VCaP (cell line): Measurements from ENCODE around the gene KLF13.
A peak's percentile ranks its signal among the peaks of the same experiment; 100 is the strongest.

ENCODE experiments used
- H3K27ac ChIP-seq: fragments of 450-650 bp; 2 replicates; pipeline ENCODE4 v1.5.1; 2017
- CTCF ChIP-seq: fragments of 450-650 bp; conservative IDR thresholded peaks from 2 replicates; pipeline ENCODE4 v1.5.1; 2017; ENCODE audit warnings: mild to moderate bottlenecking, moderate library complexity

The KLF13 gene

GRCh38 chr15:31330111-31330785, 3.6 kb downstream of the KLF13 start:
- H3K27ac ChIP-seq, result peak overlapping the region; percentile 96
- TF ChIP-seq CTCF, result no peak

GRCh38 chr15:31330836-31331235, 4.2 kb downstream of the KLF13 start:
- H3K27ac ChIP-seq, result peak overlapping the region; percentile 96; the same call in 1 of the 2 replicates

GRCh38 chr15:31331389-31331788, 4.8 kb downstream of the KLF13 start:
- no peak for TF ChIP-seq CTCF
- peak overlapping the region; percentile 96; the same call in 1 of the 2 replicates for H3K27ac ChIP-seq

More at GRCh38 chr15:31330836-31331235, 4.2 kb downstream of the KLF13 start:
- no peak for TF ChIP-seq CTCF

GRCh38 chr15:31332020-31332680, 5.5 kb downstream of the KLF13 start:
- TF ChIP-seq CTCF, result no peak
- H3K27ac ChIP-seq, result peak overlapping the region; percentile 96

- TF ChIP-seq CTCF, result no peak
- H3K27ac ChIP-seq, result peak overlapping the region; percentile 96
These were observed 6.0 kb downstream of the KLF13 start for GRCh38 chr15:31332681-31333071.

GRCh38 chr15:31333119-31333518, 6.5 kb downstream of the KLF13 start:
- TF ChIP-seq CTCF, result no peak
- H3K27ac ChIP-seq, result peak overlapping the region; percentile 96

GRCh38 chr15:31333820-31334219, 7.2 kb downstream of the KLF13 start:
- TF ChIP-seq CTCF, result no peak
- H3K27ac ChIP-seq, result peak overlapping the region; percentile 96
